Measurements from ENCODE around the gene AAR2. TPM values are rescaled to one million over a fixed set of nuclear protein-coding genes. Genes with fewer than 3 reads are reported as not detected.

Gene AAR2
- total RNA-seq, 1 donor from 2014 or later = 24.9 TPM

DNA sequence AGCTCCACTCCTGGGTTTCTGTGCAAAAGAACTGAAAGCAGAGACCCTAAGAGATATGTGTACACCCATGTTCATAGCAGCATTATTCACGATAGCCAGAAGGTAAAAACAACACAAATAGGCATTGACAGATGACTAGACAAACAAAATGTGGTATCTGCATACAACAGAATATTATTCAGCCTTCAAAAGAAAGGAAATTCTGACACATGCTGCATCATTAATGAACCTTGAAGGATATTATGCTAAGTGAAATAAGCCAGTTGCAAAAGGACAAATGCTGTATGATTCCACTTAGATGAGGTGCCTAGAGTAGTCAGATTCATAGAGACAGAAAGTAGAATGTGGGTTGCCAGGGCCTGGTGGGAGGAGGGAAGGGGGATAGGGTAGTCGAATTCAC, 17.8 kb downstream of the AAR2 start:
- no peak for FAIRE-seq

DNA sequence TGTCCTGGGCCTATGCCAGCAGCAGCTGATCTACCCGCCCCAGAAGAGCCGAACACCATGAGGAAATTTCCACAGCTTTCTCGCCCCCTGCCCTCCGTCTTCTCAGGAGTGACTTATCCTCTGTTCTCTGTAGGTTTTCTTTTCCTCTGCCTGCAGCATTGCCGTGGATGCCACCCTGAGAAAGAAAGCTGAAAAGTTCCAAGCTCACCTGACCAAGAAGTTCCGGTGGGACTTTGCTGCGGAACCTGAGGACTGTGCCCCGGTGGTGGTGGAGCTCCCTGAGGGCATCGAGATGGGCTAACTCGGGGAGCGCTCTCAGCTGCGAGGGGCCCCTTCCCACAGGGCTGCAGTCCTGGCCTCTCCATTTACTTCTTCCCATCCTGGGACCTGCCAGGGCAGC, 19.2 kb downstream of the AAR2 start:
- DNase-seq (ENCODE audit: low spot score in 2 of 2) = no peak
- FAIRE-seq = no peak

More for the DNA sequence above, 17.8 kb downstream of the AAR2 start:
- no peak for DNase-seq (ENCODE audit: low spot score in 2 of 2)

DNA sequence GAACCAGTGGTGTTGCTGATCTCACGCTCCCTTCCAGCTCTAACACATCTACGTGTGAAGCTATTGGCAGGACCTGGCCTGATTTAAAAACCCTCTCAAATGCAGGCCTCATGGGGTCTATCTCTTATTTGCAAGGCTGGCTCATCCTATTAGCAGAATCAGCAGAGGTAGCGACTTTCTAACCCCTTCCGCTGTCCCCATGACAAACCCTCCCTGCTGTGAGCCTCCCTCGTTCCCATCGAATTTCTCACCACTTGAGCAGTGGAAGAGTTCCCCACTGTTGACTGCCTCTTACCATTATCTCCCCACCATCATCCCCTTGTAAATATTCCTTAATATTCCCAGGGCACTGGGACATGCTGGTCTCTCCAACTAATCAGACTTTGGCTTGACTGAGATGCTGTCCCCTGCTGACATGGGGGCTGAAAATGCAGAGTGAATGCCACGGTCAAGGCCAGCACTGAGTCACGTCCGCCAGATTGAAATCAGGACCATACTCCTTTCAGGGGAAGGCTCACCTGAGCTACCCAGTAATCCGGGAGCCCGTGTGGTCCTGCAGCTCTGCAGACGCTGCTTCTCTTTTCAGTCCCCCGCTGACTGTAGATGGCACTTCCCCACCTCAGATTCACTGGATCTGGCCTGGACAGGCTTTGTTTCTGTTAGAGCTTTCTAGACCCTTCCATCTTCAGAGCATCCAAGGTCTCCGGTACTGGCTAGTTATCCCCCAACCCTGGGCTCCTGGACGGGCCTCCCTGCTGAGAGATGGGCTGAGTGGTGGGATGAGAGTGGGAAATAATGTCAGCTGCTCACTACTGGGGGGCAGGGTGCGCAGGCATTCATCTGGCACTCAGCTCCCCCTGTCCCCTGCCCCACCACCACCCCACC, 23.1 kb downstream of the AAR2 start:
- FAIRE-seq = no peak
- DNase-seq (ENCODE audit: low spot score in 2 of 2) = no peak

DNA sequence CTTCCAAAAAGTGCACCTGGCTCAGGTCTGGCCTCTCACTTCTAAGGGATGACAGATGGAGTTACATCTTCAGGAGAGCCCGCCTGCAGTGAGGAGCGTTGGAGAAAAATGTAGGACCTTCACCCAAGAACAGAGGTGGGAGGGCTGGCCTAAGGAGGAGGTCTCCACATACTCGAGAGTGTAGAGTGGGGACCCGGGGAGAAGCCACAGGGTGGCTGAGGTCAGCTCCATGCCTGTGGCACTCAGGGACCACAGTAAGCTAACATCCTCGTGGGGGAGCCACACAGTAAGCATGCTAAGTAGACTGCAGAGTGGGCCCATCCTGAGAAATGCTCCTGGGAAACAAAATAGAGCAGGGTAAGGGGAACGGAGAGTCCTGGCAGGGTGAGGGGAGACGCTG, 24.0 kb downstream of the AAR2 start:
- no peak for FAIRE-seq
- no peak for DNase-seq (ENCODE audit: low spot score in 2 of 2)

DNA sequence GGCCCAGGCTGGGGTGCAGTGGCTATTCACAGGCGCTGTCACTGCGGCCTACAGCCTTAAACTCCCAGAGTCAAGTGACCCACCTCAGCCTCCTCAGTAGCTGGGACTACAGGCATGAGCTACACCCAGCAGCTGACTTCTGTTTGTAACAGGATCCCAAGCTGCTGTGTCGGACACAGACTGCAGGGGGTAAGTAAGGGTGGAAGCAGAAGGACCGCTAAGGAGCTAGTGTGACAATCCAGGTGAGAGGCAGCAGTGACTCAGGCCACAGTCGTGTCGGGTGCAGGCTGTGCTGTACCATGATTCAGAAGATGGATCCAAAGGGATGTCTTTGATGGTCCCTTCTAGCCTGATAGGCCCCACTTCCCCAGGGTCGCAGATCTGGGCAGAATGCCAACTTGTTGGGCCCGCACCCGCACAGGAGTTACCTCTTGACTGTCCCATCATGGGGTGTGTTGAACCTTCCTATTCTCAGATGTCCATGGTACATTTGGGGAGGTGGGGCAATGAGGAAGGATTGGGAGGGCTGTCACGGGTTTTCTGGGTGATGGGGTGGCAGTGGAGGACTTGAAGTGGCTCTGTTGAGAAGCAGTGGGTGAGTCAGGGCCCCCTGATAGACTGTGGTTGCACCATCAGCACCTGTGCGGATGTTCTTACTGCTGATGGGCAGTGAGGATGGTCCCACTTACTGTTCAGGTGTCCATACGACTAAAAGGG, 25.3 kb downstream of the AAR2 start:
- no peak for DNase-seq (ENCODE audit: low spot score in 2 of 2)
- FAIRE-seq = no peak

DNA sequence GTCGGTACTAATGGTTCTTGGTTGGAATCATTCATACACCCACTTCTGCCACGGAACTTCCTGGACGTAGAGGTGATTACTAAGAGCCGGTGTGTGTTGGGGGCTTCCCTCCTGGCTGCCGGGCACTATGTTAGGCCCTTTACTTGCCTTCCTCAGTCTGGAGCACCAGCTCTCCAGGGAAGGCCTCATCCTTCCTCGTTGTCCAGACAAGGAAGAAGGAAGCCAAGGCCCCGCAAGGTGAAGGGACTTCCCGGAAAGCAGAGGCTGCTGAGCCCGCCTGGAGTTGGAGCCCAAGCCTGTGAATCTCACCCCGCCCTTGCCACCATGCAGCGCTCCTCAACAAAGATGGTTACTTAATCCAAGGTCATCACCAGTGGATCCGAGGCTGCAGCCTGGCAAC, 26.2 kb downstream of the AAR2 start:
- no peak for FAIRE-seq
- DNase-seq (ENCODE audit: low spot score in 2 of 2) = no peak

DNA sequence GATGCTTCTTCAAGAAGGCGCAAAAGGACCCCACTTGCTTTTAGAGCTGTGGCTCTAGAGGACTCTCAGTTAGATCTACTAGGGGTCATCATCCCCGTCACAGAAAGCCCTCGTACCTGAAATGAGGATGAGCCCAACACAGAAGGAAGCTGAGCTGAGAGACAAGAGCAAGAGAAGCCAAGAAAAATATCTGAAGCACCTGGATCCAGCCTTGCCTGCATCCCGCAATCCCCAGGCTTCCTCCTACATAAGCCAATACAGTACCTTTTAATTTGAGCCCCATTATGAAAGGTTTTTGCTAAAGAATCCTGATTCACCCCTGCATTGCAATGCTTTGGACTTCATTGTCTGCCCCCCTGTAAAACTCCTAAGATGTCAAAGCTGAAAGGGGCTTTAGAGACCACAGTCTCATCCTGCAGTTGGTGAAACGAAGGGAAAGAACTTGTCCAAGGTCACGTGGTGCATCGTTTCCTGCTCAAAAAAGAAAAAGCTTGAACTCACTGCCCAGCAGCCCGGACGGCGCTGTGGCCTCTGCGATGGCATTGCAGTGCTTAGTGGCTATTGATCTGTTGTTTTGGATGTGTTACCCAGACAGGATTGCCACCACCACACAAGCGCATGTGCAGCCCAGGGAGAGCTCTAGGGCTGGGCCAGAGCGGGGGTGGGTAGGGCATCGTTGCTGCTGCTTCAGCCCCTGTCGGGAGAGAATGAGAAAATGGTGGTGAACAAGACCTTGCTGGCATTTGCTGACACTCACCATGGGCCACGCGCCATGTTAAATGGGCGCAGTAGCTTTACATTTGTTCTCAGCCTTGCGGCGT, 28.4 kb downstream of the AAR2 start:
- FAIRE-seq (no peak), DNase-seq (ENCODE audit: low spot score in 2 of 2) (no peak)

DNA sequence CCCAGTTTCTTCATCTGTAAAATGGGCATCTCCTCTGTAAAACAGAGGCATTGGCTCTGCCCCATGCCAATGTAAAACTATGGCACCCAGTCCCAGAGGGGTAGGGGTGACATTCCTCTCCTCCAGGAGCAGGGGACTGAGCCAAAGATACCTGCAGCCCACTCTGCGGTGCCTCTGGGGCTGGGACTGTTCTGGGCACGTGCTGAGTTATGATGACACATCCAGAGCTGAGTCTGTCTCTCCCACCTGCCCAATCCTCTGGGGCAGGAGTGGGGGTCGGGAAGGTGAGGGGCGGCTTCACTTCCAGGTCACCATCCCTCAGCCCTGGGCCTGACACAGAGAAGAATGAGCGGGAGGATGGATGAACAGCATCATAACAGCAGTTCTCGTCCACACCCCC, 29.9 kb downstream of the AAR2 start:
- FAIRE-seq (no peak), DNase-seq (ENCODE audit: low spot score in 2 of 2) (no peak)

DNA sequence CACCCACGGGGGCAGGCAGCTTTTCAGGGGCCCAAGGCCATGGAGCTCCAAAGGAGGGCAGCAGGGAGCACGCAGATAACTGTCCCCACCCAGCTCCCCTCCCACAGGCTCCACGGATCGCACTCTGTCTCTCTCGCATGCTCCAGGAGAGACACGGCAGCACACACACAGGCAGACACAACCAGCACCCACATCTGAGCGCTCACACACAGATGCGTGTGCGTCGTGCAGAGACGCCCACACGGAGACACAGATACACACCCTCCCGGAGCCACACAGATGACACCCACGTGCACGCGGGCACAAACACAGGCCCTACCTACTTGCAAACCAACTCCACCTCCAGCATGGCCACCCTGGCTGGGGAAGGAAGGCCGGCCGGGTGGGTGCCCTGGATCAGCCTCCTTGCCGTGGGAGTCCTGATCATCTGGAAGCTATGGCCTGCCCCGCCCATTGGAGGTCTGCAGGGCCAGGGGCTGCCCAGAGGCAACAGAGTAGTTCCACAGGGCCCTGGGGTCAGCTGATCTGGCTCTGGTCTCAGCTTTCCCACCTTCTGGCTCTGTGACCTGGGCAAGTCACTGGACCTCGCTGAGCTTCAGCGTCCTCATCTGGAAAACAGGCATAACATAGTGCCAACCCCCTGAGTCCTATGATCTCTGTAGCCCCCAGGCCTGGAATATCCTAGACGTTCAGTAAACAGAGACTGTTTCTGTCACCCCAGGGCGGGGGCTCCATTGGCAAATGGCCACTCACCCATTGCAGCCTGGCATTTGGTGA, 31.5 kb downstream of the AAR2 start:
- FAIRE-seq = no peak

DNA sequence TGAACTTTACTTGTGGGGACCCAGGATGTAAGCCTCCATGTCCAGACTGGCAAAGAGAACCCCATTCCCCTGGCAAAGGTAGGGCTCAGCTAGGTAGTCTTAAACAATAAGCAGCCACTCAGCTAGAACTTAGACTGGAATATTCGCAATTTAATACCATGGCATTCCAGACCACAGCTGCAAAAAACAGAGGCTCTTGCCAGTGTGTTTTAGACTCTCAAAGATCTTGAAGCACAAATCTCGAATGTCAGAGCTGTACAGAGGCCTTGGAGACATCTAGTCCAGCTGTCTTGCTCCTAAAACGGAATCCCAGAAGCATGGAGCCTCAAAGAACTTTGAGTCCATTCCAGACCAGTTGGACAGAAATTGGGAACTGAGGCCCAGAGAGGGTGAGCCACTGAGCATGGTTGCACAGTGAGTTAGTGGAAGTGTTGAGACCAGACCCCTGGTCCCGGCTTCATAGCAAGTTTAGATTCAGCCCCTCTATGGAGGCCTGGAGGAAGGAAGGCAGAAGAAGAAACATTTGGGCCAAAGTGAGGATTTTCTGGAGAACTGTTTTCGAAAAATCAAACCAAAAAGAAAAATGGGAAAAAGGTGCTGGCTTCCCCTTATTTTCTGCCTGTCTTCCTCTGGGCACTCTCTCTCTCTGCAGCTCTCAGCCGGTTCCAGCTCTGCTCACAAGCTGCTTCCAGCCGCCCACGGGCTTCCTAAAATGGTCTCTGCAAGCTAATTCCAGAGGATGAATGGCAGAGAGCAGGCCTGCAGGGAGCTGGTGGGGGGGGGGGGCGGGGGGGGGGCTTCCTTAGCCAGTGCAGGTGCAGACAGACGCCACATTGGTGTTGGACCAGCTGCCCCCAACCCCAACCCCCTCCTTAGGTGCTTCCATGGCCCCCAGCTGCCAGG, 32.4 kb downstream of the AAR2 start:
- FAIRE-seq (no peak), DNase-seq (ENCODE audit: low spot score in 2 of 2) (no peak)

More for the DNA sequence above, 31.5 kb downstream of the AAR2 start:
- DNase-seq (ENCODE audit: low spot score in 2 of 2) = peak in 1 of 2 donors; percentile 36

DNA sequence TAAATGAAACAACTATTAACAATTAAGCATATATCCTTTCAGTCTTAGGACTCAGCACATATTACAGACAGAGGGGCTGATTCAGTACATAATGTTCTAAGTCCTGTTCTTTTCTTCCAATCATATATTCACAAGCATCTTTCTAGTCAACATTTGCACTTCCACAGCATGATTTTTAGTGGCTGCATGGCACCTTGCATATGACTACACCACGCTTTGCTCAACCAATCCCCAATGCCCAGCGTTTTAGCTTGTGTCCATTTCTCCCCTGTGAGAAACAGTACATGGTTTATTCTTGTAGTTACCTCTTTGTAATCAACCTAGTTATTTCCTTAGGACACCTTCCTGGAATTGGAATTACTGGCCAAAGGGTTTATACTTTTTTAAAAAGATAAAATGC, 33.2 kb downstream of the AAR2 start:
- FAIRE-seq = no peak
- DNase-seq (ENCODE audit: low spot score in 2 of 2) = no peak

DNA sequence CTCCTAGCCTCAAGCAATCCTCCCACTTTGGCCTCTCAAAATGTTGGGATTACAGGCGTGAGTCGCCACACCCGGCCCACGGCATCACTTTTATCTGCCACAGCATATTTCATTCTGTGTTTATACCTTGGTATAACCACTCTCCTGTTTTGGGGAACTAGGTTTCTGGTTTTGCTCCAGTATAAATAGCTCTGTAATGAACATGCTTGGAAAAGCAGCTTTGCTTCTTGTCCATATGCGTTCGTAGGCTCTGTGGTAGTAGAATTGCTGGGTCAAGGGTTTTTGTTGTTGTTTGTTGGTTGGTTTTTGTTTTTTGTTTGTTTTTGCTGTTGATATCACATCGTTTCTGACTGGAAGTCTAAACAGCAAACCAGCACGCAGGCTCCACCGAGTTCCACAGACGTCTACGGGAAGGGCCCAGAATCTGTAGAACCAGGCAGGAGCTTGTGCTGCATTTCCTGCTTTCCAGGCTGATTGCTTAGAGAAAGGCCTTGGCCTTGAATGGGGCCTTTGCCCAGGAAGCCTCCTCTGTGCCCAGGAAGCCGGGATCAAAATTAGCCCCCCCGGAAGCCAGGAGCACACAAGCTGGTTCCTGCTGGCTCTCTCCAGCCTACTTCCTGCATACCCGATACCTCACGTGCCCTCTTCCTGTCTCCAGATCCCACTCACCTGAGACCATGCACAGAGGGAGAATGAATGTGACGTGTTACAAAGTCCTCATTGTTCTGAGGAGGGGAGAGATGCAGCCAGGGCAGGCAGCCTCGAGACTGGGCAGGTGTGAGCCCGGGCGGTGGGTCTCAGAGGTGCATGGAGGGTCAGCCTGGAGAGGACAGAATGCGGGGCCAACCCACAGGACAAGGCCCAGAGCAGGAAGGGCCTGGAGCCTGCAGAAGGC, 34.7 kb downstream of the AAR2 start:
- no peak for DNase-seq (ENCODE audit: low spot score in 2 of 2)
- no peak for FAIRE-seq

DNA sequence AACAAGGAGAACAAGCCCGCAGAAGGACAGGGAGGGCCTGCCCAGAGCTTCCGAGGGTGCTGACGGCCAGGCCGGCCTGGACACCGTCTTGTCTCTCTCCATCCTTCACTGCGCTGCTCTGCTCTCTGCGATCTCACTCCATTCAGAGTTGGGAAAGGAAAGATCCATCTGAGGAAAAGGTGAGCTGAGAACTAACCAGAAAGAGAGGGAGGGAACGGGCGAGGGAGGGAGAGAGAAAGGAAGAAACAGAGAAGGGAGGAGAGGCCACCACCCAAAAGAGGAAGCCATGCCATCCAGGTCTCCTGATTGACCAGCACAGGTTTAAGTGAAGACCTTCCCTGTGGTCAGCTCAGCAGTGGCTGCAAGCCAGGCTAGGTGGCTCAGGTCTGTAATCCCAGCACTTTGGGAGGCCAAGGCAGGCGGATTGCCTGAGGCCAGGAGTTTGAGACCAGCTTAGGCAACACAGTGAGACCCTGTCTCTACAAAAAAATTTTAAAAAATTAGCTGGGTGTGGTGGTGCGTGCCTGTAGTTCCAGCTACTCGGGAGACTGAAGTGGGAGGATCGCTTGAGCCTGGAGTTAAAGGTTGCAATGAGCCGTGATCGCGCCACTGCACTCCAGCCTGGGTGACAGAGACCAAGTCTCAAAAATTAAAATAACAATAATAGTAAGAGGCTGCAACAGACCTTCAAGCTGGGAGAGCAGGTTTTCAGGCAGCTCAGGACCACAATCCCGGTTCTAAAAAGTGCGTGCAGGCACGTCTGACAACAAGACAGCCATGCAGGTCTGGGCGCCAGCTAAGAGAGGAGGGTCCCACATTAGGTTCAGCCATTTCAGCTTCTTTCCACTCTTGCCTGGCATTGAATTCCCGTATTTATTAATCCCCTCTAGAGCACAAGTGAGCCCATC, 35.6 kb downstream of the AAR2 start:
- no peak for FAIRE-seq
- DNase-seq (ENCODE audit: low spot score in 2 of 2) = no peak

DNA sequence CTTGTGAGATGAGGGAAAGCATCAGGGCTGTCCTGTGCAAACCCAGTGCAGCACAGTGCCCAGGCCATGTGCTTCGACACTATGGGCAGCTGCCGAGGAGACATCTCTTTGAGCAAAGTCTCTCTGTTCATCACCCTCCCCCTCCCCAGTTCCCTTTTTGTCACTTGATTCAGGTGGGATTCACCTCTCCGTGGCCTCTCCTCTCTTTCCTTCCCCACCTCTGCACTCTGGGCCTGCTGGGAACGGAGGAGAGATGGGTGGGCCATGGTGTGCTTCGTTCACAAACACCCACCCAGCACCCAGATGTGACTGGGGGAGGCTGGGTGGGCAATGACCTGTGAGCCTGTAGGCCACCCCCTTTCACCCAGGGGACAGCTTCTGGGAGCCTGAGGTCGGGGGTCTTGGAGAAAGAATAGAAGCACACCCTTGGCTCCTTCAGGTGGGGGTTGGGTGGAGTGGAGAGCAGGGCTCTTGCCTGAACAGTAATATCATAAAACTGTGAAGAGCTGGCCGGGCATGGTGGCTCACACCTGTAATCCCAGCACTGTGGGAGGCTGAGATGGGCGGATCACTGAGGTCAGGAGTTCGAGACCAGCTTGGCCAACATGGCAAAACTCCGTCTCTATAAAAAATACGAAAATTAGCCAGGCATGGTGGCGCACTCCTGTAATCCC, 36.4 kb downstream of the AAR2 start:
- FAIRE-seq = no peak

DNA sequence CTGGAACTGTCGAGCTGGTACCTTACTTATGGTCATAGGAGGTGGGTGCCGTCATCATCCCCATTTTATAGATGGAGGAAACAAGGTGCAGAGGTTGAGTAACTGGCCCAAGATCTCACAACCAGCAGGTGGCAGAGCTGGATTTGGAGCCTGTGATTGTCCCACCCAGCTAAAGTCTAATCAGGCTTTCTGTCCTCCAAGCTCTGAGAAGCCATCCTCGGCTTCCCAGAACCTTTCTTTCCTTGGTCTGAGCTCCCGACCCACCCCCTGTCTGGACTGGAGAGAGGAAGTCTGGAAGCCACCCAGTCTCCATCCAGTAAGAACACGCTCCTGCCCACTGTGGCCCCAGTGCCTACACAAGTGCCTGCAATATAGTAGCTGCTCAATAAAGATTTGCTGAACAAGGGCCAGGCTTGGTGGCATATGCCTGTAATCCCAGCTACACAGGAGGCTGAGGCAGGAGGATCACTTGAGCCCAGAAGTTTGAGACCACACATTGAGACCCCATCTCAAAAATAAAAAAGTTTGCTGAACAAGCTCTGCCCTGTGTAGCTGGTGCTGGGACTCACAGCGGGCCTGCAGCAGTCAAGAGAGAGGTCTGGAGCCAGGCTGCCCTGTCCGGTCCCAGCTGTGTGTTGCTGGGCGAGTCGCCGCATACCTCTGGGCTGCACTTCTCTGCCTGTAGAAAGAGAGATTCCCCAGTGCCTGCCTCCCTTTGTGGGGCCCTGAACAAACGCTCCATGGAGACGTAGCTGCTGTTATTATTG, 37.3 kb downstream of the AAR2 start:
- FAIRE-seq = no peak
- no peak for DNase-seq (ENCODE audit: low spot score in 2 of 2)

More for the DNA sequence above, 36.4 kb downstream of the AAR2 start:
- no peak for DNase-seq (ENCODE audit: low spot score in 2 of 2)

Measured in frontal cortex (tissue), 4 donors.